Subcutaneous abdominal adipose tissue (tissue), 5 donors: Measurements from ENCODE around the gene RPIA.

Experiments
- H3K27ac ChIP-seq: one replicate; pipeline ENCODE4 v1.7.0; 2013; ENCODE audit warnings: low read depth, mild to moderate bottlenecking, inconsistent platforms, low read length, moderate library complexity
- H3K27me3 ChIP-seq, 5 donors: one replicate each; pipeline ENCODE4 v1.7.0; 2013; ENCODE audit warnings: low read length in 5 of 5, inconsistent platforms in 1 of 5; ENCODE audit not compliant: control insufficient read depth in 5 of 5, insufficient read depth in 4 of 5
- H3K36me3 ChIP-seq, 5 donors: one replicate each; pipeline ENCODE4 v1.7.0; 2013; ENCODE audit warnings: low read length in 5 of 5; ENCODE audit not compliant: control insufficient read depth in 5 of 5, insufficient read depth in 5 of 5
- H3K4me1 ChIP-seq, 5 donors: one replicate each; pipeline ENCODE4 v1.7.0; 2013; ENCODE audit warnings: low read length in 5 of 5, mild to moderate bottlenecking in 3 of 5, moderate library complexity in 1 of 5; ENCODE audit not compliant: control insufficient read depth in 5 of 5, insufficient read depth in 5 of 5
- H3K4me3 ChIP-seq, 5 donors: one replicate each; pipeline ENCODE4 v1.7.0; 2013; ENCODE audit warnings: low read length in 5 of 5, low read depth in 1 of 5
- H3K9ac ChIP-seq, 5 donors: one replicate each; pipeline ENCODE4 v1.7.0; 2013; ENCODE audit warnings: low read length in 5 of 5, mild to moderate bottlenecking in 4 of 5, moderate library complexity in 3 of 5
- H3K9me3 ChIP-seq, 5 donors: one replicate each; pipeline ENCODE4 v1.7.0; 2013; ENCODE audit warnings: low read length in 5 of 5; ENCODE audit not compliant: control insufficient read depth in 5 of 5
- donor health status: healthy.
- donor health status: healthy.
- donor health status: healthy.
- donor health status: healthy.
- donor health status: healthy.

The RPIA gene

DNA sequence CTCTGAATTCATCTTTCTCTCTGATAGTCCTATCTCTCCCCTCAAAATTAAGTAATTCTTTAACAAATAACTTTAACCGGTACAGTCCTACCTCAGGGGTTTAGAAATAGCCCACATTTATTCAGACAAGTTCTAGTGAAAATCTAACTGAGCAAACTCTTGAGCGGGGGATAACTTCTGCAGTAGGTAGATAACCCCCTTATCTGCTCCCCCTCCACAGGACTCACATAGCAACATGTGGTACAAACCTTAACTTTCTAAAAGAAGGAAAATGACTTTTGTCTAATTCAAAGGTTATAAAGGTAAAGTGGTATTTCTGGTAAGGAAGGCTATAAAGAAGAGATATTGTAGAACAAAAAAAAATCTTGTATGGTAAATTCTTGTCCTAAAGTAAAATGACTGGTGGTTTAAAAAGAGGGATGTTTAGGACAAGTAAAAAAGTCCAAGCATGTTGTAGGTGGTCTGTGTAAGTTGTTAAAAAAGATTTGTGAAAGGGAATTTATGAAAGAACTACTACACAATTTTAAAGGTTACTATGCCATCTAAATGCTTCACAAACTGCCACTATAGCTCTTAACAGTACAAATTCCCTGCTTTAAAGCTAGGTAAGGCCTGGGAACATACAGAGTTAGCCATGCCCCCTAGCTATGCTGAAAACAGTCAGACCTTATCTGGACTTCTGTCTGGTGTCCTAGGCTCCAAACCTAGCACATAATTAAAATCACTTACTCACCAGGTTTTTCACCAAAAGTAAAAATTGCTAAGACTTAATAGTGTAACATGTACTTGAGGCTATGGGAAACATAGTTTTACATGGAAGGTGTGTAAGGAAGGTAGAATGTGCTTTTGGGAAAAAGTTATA, 8.1 kb upstream of the RPIA start:
- no peak overlapping the region for H3K27ac ChIP-seq
- H3K9ac ChIP-seq, result no peak overlapping the region
- peak overlapping the region in 1 of 5 donors; percentile 4 for H3K4me3 ChIP-seq
- H3K27me3 ChIP-seq, result no peaks in the 10 kb centered on the region
- no peaks in the 10 kb centered on the region for H3K36me3 ChIP-seq
- peaks cover 0 to 11% (median 5%) of the 10 kb centered on the region in 5 donors for H3K4me1 ChIP-seq
- H3K9me3 ChIP-seq, result peaks cover 0 to 10% (median 5%) of the 10 kb centered on the region in 5 donors

DNA sequence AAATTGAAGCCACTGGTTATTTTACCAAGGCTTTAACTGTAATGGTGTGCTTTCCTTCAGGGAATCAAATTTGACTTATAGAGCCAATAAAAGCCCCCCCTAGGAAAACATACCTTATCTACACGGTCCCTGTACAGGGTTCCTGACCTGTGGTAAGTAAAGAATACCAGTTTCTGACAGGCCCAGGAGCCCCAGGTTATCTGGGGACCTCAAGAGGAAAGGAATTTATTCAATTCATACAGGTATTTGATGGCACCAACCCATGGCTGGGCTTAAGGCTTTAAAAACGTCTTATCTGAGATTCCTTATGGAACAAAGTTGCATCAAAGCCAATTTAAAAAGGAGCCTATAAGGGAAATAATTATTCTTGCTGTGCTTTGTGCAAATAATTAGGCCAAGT, 7.0 kb upstream of the RPIA start:
- peaks cover 0 to 10% (median 5%) of the 10 kb centered on the region in 5 donors for H3K9me3 ChIP-seq
- H3K27ac ChIP-seq, result no peak overlapping the region
- H3K9ac ChIP-seq, result no peak overlapping the region
- no peaks in the 10 kb centered on the region for H3K27me3 ChIP-seq
- no peaks in the 10 kb centered on the region for H3K36me3 ChIP-seq
- H3K4me1 ChIP-seq, result peaks cover 0 to 11% (median 5%) of the 10 kb centered on the region in 5 donors
- H3K4me3 ChIP-seq, result no peak overlapping the region

DNA sequence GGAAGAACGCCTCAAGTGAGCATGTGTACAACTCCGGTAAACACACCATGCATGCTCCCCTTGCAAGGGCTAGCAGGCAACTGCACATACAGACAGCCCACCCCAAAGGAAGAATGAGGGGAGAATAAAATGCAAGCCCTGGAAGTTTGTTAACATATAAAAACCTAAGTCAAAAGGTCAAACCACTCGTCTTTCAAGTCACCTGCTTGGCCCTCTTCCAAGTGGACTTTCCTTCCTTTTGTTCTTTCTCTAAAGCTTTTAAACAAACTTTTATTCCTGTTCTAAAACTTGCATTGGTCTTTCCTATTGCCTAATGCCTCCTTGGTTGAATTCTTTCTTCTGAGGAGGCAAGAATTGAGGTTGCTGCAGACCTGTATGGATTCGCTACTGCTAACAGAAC, 5.2 kb upstream of the RPIA start:
- Histone ChIP-seq H3K27ac (no peak overlapping the region), H3K4me3 (no peak overlapping the region), H3K4me1 (peaks cover 0 to 13% (median 10%) of the 10 kb centered on the region in 5 donors), H3K36me3 (no peaks in the 10 kb centered on the region), H3K27me3 (no peaks in the 10 kb centered on the region), H3K9ac (no peak overlapping the region), H3K9me3 (peaks cover 0 to 10% (median 5%) of the 10 kb centered on the region in 5 donors)

DNA sequence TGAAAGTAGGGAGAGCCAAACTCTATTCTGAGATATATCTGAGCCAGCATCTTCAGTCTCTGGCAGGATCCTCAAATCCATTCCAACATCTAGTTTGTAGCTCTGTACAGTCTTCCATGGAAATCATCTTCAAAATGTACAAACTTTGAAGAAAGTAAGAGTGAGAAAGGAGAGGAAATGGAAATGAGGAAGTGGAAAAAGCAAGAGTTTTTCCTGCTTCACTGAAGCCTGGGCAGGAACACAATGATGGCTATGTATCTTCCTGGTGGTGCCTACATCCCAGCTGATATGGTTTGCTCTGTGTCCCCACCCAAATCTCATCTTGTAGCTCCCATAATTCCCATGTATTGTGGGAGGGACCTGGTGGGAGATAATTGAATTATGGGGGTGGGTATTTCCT, 4.1 kb upstream of the RPIA start:
- peaks cover 0 to 20% (median 14%) of the 10 kb centered on the region in 5 donors for H3K4me1 ChIP-seq
- no peak overlapping the region for H3K9ac ChIP-seq
- H3K27ac ChIP-seq, result no peak overlapping the region
- no peak overlapping the region for H3K4me3 ChIP-seq
- H3K9me3 ChIP-seq, result peaks cover 0 to 10% (median 5%) of the 10 kb centered on the region in 5 donors
- H3K27me3 ChIP-seq, result no peaks in the 10 kb centered on the region
- H3K36me3 ChIP-seq, result no peaks in the 10 kb centered on the region

DNA sequence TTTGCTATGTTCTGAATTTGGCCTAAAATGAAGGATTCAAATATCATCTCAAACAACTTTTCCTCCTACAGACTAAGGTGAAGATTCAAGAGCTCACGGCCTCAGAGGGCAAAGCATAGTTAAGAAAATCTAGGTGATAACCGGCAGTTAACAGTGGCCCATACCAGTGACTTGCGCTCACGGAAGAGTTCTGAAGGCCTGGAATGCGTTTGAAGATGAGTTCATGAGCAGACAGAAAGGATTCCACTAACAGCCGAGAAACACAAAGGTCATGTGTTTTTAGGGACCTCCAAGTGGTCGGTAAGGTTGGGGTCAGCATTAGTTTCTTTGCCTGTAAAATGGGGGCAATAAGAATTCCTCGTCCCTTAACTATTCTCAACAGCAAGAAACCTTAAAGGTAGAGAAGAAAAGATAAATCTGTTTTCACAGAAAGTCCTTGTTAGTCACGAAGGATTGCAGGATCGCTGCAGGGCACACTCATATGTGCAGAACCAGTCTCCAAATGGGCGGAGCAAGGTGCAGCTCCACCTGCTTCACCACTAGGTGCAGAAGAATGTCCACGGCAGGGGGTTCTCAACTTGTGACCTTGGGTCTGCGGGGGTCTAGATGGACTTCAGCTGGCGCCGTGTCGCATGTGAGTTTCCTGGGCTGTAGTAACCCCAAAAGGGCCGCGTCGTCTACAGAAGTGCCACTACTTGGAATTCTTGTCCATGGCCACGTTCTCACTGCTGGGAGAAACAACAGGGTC, 708 bp upstream of the RPIA start:
- Histone ChIP-seq H3K4me1 (peaks cover 9 to 44% (median 39%) of the 10 kb centered on the region in 5 donors), H3K27me3 (no peaks in the 10 kb centered on the region), H3K36me3 (no peaks in the 10 kb centered on the region), H3K9ac (peak overlapping the region; percentile 66 to 94 (median 81)), H3K27ac (peak overlapping the region; percentile 82), H3K9me3 (no peaks in the 10 kb centered on the region), H3K4me3 (peak overlapping the region; percentile 78 to 98 (median 92))

DNA sequence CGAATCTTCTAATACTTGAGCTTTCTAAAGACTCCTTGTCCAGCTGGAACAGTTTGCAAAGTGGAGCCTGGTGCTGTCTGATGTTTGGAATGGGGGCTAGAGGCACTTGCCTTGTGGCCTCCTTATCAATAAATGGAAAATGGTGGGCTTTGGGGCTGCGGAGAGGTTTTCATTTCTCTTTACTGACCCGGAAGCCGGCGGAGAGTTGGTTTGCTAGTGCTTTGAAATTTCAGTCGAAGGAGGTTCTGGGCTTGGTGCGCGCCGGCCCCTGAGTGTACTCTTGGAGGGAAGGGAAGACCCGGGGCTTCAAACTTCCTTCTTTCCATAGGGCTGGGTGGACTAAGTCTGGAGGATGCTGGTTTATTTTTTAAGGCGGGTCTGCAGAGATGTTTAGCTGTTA, 714 bp downstream of the RPIA start:
- H3K27ac ChIP-seq, result peak overlapping the region; percentile 82
- H3K4me1 ChIP-seq, result peaks cover 9 to 44% (median 39%) of the 10 kb centered on the region in 5 donors
- no peaks in the 10 kb centered on the region for H3K27me3 ChIP-seq
- peak overlapping the region; percentile 78 to 98 (median 85) for H3K4me3 ChIP-seq
- peak overlapping the region; percentile 66 to 81 (median 73) for H3K9ac ChIP-seq
- H3K9me3 ChIP-seq, result no peaks in the 10 kb centered on the region
- H3K36me3 ChIP-seq, result no peaks in the 10 kb centered on the region

DNA sequence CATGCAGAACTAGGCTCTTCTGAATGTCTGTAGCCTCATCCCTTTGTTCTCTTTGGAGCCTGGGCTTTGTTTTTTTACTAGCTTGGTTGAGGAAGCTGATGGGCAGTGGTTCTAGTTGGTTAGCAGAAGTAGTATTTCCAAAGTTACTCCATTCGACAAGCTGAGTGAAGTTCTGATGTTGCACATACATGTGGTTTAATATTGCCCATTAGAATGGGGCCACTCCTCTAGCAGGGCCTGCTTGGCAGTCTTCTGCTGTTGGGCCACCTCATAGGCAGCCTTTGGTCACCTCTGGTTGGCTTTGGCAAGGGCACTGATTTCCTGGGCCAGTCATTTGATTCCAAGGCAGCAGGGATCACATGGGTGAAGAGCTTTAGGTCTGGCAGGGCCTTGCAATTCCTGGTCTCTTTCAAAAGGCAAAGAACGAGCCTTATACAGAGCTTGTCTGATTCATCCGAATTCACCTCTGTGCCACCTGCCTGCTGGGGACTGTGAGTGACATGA, 2.5 kb downstream of the RPIA start:
- Histone ChIP-seq H3K9ac (peak overlapping the region in 1 of 5 donors; percentile 35), H3K4me1 (peaks cover 9 to 44% (median 39%) of the 10 kb centered on the region in 5 donors), H3K27me3 (no peaks in the 10 kb centered on the region), H3K27ac (peak overlapping the region; percentile 82), H3K36me3 (peaks cover 0 to 6% (median 4%) of the 10 kb centered on the region in 5 donors), H3K4me3 (no peak overlapping the region), H3K9me3 (no peaks in the 10 kb centered on the region)

DNA sequence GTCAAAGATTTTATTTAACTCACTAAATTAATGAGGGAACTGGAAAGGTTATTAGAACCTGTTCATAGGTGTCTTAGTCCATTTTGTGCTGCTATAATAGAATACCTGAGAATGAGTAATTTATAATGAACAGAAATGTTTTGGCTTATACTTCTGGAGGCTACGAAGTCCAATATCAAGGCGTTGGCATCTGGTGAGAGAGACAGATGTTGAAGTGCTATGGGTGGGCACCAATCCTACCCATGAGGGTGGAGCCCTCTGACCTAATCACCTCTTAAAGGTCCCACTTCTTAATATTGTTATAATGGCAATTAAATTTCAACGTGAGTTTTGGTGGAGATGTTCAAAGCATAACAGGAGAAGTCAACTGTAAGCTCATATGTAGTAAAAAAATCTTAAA, 5.1 kb downstream of the RPIA start:
- no peak overlapping the region for H3K9ac ChIP-seq
- H3K9me3 ChIP-seq, result no peaks in the 10 kb centered on the region
- no peak overlapping the region for H3K27ac ChIP-seq
- no peak overlapping the region for H3K4me3 ChIP-seq
- H3K36me3 ChIP-seq, result peaks cover 8 to 21% (median 17%) of the 10 kb centered on the region in 5 donors
- peaks cover 9 to 32% (median 28%) of the 10 kb centered on the region in 5 donors for H3K4me1 ChIP-seq
- no peaks in the 10 kb centered on the region for H3K27me3 ChIP-seq

DNA sequence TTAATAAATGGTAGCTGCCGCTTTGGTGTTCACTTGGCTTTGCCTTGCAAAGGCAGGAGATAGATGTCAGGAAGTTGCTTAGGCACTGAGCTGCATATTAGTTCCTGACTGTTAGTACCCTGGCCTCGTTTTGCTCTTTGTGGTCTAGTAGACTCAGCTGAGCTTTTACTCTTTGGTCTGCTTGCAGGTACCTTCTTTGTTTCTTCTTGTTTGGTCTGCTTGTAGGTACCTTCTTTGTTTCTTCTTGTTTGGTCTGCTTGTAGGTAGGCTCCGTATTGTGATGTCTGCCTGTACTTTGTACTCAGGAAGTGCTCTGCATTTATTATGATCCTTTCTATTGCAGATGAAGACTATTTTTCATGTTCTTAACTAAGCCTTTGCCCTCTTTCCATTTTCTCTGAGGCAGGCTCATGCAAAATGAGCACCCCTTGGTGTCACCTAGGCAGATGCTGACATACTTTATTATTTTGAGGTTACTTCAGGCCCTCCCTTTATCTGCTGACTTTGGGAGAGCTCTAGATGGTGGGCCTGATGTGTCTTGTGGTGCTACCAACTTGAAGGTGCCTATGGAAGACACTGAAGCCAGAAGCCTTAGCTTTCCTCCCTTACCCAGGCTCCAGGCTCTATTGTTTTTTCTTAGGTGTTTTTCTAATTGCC, 6.0 kb downstream of the RPIA start:
- Histone ChIP-seq H3K9me3 (no peaks in the 10 kb centered on the region), H3K4me1 (peaks cover 9 to 27% (median 22%) of the 10 kb centered on the region in 5 donors), H3K9ac (no peak overlapping the region), H3K36me3 (peaks cover 8 to 23% (median 21%) of the 10 kb centered on the region in 5 donors), H3K4me3 (no peak overlapping the region), H3K27me3 (no peaks in the 10 kb centered on the region), H3K27ac (no peak overlapping the region)
